ENCODE measurements around the gene KCTD8. TPM values are rescaled to one million over a fixed set of nuclear protein-coding genes. Genes with fewer than 3 reads are reported as not detected.

KCTD8 gene
- polyA plus RNA-seq, 3 donors, result 2.2 to 5.4 (median 3.3) TPM

GRCh38 chr4:44368413-44369167, 80.0 kb downstream of the KCTD8 start:
- no peak for DNase-seq (ENCODE audit: extremely low read depth in 1 of 11, low read depth in 9 of 11, low spot score in 4 of 11)

- DNase-seq (ENCODE audit: extremely low read depth in 1 of 11, low read depth in 9 of 11, low spot score in 4 of 11), result no peak
Observed at GRCh38 chr4:44354172-44354571, 94.4 kb downstream of the KCTD8 start.

DNA sequence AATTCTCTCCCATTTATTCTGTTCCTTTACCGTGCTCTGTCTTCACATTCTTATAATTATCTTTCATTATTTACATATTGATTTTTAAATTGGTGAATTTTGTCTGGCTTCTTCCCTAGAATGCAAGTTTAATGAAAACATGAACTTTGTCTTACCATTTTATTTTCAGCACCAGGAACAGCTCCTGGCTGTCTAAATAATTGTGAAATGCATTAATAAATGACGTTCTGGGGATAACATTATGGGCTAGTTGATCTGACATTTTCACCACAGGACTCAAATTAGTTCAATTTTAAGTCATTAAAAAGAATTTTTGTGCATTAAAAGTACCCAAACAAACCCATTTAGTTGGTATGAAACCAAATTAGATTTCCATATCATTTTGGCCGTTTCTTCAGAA, 97.5 kb downstream of the KCTD8 start:
- DNase-seq (ENCODE audit: extremely low read depth in 1 of 11, low read depth in 9 of 11, low spot score in 4 of 11), result no peak

- DNase-seq (ENCODE audit: extremely low read depth in 1 of 11, low read depth in 9 of 11, low spot score in 4 of 11), result no peak
Observed at GRCh38 chr4:44342800-44343199, 105.8 kb downstream of the KCTD8 start.

GRCh38 chr4:44326741-44327140, 121.9 kb downstream of the KCTD8 start:
- no peak for DNase-seq (ENCODE audit: extremely low read depth in 1 of 11, low read depth in 9 of 11, low spot score in 4 of 11)

- DNase-seq (ENCODE audit: extremely low read depth in 1 of 11, low read depth in 9 of 11, low spot score in 4 of 11), result no peak
Observed at GRCh38 chr4:44320833-44321232, 127.8 kb downstream of the KCTD8 start.

GRCh38 chr4:44319129-44319528, 129.5 kb downstream of the KCTD8 start:
- DNase-seq (ENCODE audit: extremely low read depth in 1 of 11, low read depth in 9 of 11, low spot score in 4 of 11), result no peak

DNA sequence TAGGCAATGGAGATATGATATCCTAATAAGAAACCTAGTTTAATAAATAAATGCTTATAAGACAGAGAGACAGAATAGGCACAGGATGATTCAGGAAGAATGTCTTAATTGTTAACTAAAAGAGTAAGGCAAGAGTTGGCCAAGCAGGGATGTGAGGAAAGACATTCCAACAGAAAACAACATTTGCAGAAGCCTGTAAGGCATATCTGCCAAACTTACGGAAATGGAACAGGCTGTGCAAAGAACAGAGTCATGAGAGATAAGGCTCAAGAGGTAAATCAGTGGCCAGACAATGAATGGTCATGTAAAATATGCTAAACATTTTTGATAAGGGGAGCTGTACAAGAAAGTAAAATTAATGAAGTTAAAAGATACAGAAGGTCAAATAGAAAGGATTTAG, 134.9 kb downstream of the KCTD8 start:
- no peak for DNase-seq (ENCODE audit: extremely low read depth in 1 of 11, low read depth in 9 of 11, low spot score in 4 of 11)

- no peak for DNase-seq (ENCODE audit: extremely low read depth in 1 of 11, low read depth in 9 of 11, low spot score in 4 of 11)
Observed at GRCh38 chr4:44287505-44287904, 161.1 kb downstream of the KCTD8 start.

DNA sequence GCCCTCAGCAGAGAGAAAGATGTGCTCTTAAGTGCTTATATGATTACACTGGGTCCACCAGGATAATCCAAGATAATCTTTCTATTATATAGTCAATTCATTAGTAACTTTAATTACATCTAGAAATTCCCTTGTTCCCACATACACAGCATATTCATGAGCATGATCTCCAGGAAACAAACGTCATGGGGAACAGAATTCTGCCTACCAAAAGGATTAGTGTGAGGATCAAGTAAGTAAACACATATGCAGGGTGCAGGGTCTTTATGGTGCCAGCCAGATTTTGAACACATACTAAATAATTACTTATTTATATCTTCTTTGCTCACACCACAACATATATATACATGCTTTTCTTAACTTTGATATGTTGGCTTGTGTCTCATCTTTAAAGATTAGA, 169.1 kb downstream of the KCTD8 start:
- no peak for DNase-seq (ENCODE audit: extremely low read depth in 1 of 11, low read depth in 9 of 11, low spot score in 4 of 11)

- DNase-seq (ENCODE audit: extremely low read depth in 1 of 11, low read depth in 9 of 11, low spot score in 4 of 11), result no peak
Observed at GRCh38 chr4:44279066-44279465, 169.5 kb downstream of the KCTD8 start.

DNA sequence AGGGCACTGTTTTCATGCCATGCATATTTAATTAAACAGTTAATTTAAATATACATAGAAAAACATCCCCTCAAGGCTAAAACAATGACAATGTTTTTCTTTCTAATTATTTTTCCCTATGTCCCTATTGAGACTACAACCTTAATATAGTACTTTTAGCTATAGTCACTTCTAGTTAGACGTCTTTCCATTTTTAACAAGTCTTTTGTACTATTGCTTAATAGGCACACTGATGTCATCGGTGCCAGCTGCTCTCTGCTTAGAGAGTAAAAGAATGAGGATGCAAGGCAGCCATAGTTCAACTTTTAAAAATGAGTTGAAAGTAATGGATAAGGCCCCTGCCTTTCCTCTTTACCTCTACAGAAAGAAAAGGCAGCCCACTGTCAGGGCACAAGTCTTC, 191.1 kb downstream of the KCTD8 start:
- DNase-seq (ENCODE audit: extremely low read depth in 1 of 11, low read depth in 9 of 11, low spot score in 4 of 11), result no peak

GRCh38 chr4:44256414-44256813, 192.2 kb downstream of the KCTD8 start:
- DNase-seq (ENCODE audit: extremely low read depth in 1 of 11, low read depth in 9 of 11, low spot score in 4 of 11), result no peak

DNA sequence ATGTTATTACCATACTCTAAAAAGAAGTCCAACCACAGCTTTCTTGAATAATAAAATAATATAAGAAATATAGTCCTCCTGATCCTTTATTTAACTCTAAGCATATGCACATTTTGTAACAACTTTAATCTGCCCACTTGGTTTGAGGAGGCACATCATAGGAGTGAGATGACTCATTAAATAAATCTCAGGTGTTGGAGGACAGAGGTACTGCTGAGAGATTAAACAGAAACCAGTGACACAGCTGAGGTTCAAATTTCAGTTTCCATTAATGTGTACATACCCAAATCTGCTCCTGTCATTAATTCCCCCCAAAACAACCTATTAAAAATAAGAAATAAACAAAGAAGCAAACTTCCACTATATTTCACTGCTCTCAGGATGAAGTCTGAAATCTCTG, 211.0 kb downstream of the KCTD8 start:
- no peak for DNase-seq (ENCODE audit: extremely low read depth in 1 of 11, low read depth in 9 of 11, low spot score in 4 of 11)

GRCh38 chr4:44235897-44236296, 212.7 kb downstream of the KCTD8 start:
- DNase-seq (ENCODE audit: extremely low read depth in 1 of 11, low read depth in 9 of 11, low spot score in 4 of 11), result no peak

- no peak for DNase-seq (ENCODE audit: extremely low read depth in 1 of 11, low read depth in 9 of 11, low spot score in 4 of 11)
Observed at GRCh38 chr4:44232262-44232661, 216.3 kb downstream of the KCTD8 start.

GRCh38 chr4:44231006-44231405, 217.6 kb downstream of the KCTD8 start:
- no peak for DNase-seq (ENCODE audit: extremely low read depth in 1 of 11, low read depth in 9 of 11, low spot score in 4 of 11)

DNA sequence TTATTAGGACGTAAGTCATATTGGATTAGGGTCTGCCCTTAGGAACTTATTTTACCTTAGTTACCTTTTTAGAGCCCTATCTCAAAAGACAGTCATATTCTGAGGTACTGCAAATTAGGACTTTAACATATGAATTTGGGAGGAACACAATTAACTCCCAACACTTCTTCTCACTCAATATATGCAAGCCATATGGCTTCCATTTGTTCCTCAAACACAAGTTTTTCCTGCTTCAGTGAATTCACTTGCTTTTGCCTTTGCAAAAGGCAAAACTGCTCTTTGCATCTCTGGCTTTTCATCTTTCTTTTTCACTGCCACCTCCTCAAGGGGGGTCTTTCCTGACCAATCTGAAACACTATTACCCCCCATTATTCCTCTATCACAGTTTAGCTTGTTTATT, 220.3 kb downstream of the KCTD8 start:
- no peak for DNase-seq (ENCODE audit: extremely low read depth in 1 of 11, low read depth in 9 of 11, low spot score in 4 of 11)

DNA sequence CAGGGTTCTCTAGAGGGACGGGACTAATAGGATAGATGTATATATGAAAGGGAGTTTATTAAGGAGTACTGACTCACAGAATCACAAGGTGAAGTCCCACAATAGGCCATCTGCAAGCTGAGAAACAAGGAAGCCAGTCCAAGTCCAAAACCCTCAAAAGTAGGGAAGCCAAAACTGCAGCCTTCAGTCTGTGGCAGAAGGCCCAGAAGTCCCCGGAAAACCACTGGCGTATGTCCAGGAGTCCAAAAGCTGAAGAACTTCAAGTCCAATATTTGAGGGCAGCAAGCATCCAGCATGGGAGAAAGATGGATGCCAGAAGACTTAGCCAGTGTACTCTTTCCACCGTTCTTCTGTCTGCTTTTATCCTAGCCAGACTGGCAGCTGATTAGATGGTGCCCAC, 227.2 kb downstream of the KCTD8 start:
- no peak for DNase-seq (ENCODE audit: extremely low read depth in 1 of 11, low read depth in 9 of 11, low spot score in 4 of 11)

DNA sequence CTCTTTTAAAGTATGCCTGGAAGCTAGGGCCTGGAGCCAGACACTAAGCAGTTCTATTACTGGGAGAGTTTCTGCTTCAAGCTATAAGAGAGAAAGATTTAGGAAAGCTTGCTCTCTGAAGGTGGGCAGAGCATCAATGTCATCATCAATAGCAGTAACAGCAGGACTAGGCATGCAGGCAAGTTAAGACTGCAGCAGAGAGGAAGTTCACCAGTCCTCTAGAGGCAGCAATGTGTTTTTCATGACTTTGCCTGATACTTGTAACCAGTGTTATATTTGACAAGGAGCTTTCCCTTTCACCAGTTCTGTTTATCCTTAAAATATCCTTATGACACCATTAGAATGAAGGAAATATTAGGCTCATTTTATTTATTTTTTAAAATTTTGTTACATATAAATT, 237.9 kb downstream of the KCTD8 start:
- no peak for DNase-seq (ENCODE audit: extremely low read depth in 1 of 11, low read depth in 9 of 11, low spot score in 4 of 11)

- no peak for DNase-seq (ENCODE audit: extremely low read depth in 1 of 11, low read depth in 9 of 11, low spot score in 4 of 11)
Observed at GRCh38 chr4:44196796-44197195, 251.8 kb downstream of the KCTD8 start.

Data from renal cortex interstitium (tissue), 11 donors.